Stimulated activated CD8-positive, alpha-beta memory T cell treated with anti-CD3 and anti-CD28 coated beads, Interleukin-15, amount 100 ng/mL, for 1 hour (primary cell): ENCODE measurements around the gene EFR3B.
"Not testable (repeated sequence)": the region's sequence is repeated elsewhere in the genome, so short reads cannot be mapped to it uniquely, and the experiment has no call there.

Experiments used
- DNase-seq: peaks from one replicate; pipeline ENCODE4 v3.0.0-alpha.2; 2020; ENCODE audit warnings: low read depth

The EFR3B gene

DNA sequence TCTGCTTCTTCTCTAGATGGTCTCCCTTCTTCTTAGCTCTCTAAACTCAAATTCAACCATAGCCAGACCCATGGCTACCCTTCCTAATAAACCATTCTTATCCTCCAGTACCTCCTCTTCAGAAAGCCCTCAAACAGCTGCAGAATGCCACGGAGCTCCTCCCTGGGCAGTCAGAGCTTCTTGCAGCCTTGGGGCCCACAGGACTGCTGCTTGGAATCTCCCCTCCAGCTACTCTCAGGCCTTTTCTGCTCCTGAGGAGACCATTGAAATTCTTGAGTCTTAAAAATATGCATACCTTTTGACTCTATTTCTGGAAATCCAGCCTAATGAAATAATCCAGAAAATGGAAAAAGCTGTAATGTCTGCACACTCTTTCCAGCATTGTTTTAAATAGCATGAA, 30.7 kb downstream of the EFR3B start:
- no peak for DNase-seq

DNA sequence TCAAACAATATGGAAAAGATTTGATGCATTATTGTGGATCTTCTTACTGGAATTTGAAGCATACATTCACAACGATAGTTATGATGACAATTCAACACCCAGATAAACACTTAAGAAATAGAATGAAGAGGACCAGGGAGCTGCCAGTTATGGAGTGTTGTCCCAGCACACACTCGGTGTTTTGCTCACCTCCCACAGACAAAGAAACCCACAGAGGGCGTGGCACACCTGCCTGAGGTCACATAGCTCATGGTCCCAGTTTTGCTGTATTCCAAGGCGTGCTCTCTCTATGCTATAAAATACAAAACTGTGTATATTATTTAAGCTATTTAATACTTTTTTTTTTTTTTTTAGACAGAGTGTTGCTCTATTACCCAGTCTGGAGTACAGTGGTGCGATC, 31.1 kb downstream of the EFR3B start:
- no peak for DNase-seq

DNA sequence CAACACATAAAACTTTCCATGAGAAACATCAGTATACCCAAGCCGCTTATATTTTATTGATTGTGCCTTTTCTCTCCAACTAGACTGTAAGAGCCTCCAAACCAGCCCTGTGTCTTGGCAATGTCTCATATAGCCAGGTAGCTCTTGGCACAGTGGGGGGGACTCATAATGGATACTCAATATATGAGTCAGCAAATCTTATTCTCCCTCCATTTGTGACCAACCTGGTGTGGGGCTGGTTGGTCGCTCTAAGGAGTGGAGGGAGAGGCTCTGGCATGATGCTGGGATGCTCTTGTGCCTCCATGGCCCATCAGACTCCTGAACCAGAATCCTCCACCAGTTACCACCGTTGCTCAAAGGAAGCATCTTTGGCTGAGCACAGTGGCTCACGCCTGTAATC, 32.0 kb downstream of the EFR3B start:
- DNase-seq: no peak

DNA sequence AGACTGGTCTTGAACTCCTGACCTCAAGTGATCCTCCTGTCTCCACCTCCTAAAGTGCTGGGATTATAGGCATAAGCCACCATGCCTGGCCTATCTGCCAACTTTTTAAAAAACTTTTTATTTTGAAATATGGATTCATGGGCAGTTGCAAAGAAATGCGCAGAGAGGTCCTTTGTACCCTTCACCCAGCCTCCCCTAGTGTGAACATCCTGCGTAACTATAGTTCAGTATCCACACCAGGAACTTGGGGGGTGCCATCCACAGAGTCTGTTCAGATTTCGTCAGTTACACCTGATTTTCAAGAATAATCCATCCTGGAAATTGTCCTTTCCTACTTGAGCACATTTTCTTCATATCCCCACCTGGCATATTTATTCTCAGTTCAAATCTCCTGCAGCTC, 33.0 kb downstream of the EFR3B start:
- DNase-seq: no peak

DNA sequence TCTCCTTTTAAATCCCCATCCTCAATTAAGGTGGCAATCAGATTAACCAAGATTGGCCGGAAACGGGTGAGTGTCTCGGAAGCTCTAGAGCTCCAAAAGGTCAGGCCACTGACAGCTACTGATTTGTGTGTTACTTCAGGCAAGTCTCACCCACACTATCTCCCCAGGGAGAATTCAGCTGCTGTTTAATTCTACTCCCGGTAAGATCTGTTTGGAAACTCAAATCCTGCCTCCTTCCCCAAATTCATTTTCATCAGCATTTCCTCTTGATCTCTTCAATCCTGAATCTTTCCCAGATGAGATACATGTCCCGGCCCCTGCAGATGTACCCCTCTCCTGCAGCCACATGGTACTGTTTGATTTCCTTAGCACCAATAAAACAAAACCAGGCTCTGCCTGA, 34.9 kb downstream of the EFR3B start:
- no peak for DNase-seq

DNA sequence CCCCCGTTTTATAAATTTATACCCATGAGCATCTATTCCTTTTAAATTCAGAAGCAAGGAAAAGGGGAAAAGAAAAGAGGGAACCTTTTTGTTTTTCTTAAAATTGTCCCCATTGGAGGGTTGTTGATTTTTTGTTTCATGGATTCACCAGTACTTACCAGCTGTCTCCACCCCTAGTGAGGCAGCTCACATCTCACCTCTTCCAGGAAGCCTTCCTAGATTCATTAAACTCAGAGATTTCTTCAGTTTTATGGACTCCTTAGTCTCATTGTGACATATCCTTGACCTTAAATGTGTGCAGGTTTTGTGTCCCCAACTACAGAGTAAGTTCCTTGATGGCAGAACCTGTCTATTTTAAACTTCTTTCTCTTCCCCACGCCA, 35.9 kb downstream of the EFR3B start:
- DNase-seq: no peak

DNA sequence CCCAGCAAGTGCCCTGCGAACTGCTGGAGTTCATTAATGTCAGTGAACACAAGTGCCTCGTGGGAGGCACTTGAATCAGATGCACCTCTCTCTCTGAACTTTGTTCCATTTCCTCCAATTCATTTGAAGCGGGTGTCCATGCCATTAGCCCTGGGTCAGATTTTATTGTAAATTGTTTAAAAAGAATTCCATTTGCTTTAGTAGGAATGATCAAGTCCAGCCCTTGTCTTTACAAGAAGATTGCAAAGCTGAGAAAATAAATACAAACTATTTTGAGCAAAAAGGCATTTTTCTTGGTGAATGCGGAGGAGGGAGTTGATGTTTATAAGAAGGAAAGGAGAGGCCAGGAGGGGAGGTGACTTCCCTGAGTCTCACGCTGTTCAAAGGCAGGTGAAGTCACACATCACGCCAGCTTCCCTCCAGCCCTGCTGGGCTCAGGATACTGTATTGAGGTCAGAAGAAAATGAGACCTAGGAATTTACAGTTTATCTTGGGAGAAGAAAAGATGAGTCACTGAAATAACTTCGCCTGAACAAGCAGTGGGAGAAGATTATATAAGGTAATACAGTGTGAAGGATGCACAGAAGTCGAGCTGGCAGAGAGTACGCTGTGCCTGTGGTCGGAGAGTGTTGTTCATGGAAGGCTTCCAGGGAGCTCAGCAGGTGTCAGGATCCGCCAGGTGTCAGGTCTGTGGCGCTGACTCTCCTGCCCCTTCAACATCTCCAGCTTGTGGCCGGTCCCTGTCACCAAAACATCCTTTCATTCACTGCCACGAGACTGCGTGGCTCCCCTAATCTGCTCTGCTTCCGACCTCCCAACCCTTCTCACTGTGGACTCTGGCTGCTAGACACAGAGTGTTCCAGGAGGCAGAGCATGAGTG, 36.5 kb downstream of the EFR3B start:
- no peak for DNase-seq

DNA sequence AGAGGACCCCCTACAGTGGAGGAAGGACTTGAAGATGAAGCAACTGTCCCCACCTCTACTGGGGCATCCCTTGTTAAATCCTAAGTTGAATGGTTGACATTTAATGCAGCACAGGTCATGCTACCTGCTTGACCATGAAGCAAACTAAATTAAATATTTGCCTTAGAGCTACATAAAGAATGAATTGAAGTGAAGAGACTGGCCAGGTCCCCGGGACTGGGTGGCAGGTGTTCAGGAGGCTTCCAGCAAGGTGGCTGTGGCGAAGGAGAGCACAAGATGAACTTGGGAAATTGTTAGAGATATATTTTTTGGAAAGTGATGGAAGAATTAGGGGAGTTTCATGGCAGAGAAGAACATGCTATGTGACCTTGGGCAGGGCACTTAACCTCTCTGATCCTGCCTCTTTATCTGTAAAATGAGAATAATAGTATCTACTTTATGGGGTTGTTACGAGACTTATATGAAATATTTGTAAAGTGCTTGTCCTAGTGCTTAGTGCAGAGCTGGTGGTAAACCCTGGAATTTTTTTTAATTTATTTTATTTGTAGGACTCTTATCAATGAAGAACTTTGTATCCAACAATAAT, 37.3 kb downstream of the EFR3B start:
- DNase-seq: no peak

DNA sequence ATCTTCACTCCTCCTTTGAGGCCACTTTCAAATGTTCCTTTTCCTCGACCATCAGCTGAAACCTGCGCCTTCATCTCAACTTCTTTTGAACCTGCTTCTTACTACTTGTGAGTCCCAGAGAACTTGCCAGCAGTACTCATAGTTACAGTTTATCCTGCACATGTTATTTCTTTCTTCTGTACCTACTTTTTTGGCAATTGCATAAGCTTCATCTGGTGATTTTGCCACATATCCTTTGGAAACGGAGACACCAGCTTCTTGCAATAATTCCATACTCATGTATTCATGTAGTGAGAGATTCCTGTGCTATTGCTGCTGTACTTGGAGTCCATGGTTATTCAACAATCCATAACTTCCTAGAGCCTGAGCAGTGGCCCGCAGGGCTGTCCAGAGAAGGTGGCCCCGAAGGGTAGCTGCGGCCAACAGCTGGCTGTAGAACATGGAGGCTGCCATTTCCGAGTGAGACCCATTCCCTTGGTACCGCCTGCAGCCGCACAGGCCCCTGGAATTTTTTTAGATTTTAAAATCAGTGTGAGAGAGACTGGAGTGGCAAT, 39.4 kb downstream of the EFR3B start:
- DNase-seq: no peak

DNA sequence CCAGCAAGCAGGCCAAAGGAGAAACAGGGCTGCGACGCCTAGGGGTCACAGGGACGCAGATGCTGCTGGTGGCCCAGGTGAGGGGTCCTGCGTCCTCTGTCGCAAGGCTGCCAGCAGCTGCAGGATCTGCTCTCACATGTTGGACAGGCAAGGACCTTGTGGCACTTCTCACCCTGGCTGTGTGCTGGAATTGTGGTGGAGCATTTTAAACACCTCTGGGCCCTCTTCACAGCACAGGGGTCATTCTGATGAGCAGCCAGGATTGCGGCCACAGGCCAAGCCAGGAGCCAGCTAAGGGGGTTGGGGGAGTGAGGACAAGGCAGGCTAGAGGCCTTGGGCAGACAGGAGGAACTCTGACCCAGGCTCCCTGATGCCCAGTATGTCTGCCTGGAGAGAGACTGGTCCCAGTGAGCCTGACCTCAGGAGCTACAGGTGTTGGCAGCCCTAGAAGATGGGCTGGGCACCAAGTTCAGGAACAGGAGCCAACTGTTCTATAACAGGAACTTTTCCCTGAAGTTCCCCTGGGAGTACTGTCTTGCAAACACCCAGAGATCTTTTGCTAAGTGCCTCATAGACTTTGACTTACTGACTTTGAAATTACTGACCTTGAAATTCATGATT, 40.2 kb downstream of the EFR3B start:
- no peak for DNase-seq

DNA sequence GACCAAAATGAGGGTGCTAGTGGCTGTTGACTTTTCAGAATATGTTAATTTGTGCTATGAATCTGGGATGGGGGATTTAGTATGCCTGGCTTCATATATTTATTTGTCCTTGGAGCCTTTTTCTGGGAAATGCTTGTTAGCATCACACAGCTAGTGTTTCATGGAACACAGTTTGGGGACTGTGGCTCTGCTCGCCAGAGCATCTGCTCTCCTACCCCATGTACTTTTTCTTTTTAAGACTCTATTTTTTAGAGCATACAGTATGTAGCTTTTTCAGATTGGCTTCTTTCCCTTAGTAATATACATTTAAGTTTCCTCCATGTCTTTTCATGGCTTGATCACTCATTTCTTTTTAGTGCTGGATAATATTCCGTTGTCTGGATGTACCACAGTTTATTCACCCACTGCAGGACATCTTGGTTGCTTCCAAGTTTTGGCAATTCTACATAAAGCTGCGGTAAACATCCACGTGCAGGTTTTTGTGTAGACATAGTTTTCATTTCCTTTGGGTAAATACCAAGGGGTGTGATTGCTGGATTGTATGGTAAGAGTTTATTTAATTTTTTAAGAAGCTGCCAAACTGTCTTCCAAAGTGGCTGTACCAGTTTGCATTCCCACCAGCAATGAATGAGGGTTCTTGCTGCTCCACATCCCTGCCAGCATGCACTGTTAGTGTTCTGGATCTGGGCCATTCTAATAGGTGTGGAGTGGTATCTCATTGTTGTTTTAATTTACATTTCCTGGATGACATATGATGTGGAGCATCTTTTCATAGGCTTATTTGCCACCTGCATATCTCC, 44.1 kb downstream of the EFR3B start:
- DNase-seq: no peak

DNA sequence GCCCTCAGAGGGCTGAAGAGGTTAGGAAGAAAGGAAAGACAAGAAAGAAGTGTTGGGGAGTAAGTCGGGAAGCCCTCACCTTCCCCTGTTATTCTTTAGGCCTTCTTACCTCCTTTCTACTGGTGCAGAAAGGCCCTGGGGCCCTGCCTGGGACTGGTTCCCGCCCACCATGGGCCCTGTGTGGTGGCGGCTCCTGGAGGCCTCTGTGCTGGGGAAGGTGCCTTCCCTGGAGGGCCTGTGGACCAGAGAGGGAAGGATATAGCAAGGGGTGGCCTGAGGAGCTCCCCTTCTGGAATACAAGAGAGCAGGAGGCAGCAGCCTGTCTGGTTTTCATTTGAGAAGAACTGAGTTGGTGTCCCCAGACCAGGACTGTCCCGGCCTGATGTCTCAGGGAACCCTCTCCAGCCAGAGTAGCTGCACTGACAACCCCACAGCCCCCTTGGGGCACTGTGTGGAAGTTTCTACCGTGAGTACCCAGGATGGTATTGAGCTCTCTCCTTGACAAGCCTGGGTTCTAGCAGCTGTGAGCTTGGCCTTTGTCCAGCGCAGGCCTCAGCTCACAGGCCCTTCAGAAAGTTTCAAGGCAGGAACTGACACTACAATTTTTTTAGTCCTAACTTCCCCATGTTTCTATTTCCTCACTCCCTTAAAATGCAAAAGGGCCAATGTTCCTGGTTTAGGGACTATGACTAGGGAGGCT, 47.1 kb downstream of the EFR3B start:
- DNase-seq: no peak

DNA sequence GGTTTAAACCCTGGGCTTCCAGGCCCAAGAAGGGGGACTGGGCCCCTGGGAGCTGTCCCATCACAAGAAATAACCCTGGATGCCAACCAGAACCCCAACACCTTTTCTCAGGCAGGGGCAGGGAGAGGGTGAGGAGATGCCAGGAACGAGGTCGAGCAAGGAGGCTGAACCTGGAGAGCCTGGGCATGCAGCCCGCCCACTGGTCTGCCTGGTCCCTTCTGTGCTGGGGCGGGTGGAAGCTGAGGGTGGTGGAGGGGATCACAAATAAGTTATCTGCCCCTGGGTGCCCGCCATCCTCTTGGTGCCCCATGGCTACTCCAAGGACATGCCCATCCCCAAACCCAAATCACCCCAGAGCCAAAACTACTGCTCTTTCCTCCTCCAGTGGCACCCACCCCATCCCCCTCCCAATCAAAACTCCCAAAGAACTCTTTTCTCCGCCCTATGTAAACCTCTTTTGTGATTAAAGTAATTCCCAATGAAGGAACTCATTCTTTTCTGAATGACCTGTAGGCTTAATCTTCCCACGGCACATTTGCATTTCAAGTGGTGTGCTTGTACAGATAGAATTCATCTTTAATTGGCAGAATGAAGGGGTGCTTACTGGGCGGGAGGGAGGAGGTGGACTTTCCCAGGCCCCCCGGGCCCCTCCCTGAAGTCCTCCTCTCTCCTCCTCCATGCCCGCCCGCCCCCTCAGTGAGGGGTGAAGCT, 47.9 kb downstream of the EFR3B start:
- no peak for DNase-seq

DNA sequence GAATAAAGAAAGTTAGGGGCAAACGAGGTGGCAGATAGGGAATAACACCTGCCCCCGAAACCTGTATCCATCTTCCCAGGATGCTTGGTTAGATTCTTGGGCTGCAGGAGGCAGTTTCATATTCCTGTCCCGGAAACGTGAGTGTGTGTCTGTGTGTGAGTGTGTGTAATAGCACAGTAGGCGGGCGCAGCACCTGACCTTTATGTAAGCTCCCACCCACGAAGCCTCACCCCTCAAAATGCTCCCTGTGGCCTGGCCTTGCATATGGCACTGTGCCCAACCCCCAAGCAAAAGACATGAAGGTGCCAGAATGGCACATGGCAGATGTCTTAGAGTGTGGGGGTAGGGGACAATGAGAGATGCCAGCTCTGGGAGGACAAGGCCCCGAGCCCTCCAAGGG, 48.9 kb downstream of the EFR3B start:
- no peak for DNase-seq

DNA sequence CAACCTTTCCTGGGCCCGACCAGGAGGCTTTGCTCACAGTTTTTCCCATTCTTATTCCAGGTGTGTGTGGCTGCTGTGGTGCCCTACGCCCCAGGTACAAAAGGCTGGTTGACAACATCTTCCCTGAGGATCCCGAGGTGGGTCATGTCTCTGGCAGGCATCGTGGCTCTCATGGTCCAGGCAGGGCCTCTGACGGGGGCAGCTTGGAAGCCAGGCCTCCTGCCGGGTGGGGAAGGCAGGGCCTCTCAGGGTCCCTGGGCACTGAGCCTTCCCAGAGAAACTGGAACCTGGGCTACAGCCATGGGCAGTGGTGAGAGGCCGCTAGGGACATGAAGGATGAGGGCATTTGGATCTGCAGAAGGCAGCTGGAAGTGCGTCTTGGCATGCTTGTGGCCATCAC, 49.4 kb downstream of the EFR3B start:
- DNase-seq: no peak

DNA sequence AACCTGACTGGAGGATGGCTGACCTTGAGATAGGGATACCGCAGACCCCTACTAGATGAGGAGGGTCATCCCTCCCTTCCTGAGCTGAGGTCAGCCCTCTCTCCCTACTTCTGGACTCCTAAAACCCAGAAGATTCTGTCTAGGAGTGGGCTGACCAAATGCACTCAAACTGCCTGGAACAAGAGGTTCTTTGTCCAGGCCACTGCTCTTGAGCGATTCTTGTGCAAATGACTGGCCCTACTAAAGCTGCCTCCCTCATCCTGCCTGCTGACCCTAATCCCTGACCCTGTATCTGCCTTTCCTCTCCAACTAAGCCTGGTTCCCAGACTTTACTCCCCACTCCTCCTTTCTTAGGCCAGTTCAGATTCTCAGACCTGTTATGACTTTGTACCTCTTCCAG, 56.2 kb downstream of the EFR3B start:
- DNase-seq: no peak

DNA sequence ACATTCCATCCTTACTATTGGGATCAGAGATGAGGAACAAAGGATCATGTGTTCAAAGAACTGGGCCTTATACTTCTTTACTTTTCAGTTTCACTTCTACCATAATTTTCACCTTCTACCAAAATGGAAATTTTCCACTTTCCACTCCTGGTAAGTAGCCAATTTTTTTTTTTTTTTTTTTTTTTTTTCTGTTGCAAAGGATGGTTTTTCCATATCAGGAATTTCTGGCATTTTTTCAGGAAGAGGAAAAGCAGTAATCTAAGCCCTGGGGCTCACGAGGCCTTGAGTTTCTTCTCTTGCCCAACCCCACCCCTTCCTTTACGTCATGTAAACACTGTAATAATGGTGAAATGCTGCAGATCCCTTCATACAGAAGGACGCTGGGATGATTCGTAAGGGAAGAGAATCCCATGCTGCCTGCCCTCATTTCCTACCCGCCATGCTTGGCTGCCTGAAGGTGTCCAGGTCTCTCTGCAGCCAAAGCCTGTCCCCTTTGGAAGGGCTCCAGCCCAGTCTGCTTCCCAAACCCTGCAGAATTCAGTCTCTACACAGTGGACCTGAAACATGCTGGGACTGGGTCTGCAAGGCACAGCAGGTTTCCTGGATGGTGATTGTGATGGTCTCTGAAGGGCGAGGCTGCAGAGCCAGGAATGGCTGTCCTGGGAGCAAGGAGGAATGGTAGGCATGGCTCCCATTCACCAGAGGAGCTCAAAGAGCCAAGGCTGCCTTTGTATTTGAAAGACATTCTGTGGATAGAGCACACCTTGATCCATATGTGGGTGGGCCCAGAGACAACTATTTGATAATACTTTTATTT, 57.0 kb downstream of the EFR3B start:
- DNase-seq: no peak

DNA sequence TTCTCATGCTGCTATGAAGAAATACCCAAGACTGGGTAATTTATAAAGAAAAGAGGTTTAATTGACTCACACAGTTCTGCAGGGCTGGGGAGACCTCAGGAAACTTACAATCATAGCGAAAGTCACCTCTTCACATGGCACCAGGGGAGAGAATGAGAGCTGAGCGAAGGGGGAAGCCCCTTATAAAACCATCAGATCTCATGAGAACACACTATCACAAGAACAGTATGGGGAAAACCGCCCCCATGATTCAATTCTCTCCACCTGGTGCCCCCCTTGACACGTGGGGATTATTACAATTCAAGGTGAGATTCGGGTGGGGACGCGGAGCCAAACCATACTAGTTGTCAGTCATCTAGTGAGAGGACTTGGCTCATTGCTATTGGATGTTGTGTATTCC, 60.5 kb downstream of the EFR3B start:
- DNase-seq: not testable (repeated sequence)

DNA sequence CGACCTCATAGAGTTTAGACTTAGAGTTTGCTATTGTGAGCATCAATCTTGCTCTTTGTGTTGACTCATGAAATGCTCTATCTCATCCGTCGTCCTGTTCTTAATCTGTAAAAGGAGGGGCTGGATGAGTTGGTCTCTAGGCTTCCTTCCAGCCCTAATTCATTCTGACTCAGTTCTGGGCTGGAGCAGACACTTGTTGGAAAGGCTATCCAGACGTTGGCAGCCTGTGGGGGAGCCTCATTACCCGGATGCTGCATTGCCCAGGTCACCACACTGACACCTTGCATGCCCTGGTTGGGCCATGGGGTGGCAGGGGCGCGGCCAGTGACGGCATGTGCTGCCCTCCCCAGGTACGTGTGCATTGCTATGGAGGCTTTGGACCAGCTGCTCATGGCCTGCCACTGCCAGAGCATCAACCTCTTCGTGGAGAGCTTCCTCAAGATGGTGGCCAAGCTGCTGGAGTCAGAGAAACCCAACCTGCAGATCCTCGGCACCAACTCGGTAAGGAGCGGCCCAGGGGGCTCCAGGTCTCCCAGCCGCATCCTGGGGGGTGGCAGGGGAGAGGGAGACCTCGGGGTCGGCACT, 61.5 kb downstream of the EFR3B start:
- no peak for DNase-seq

DNA sequence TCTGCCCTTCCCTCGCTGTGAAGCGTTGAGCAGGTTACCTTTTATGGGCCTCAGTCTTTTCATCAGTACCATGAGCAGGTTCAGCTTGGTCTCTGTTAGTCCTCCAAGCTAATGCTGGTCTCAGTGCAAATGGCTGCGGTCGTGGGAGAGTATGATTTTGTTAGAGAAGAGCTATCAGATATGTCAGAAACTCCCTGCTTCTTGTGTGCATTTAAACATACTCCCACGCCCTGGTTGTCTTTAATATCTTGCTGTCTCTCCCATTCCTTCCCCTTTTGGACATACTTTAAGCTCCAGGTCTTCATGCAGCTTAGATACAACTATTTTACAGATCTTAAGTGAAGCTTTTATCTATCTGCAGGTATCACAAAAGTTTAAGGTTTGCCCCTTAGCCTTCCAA, 62.9 kb downstream of the EFR3B start:
- DNase-seq: no peak
